Cerebellar cortex (tissue), 1 donor: ENCODE data around the gene LRRC55.
"Not testable (repeated sequence)": the region's sequence is repeated elsewhere in the genome, so short reads cannot be mapped to it uniquely, and the experiment has no call there.

ENCODE experiments used
- DNase-seq: peaks from one replicate; pipeline ENCODE4 v3.0.0-alpha.2; 2015; ENCODE audit warnings: low spot score

LRRC55 gene

GRCh38 chr11:57161351-57161750 lies 20.4 kb upstream of the LRRC55 start:
- no peak for DNase-seq

GRCh38 chr11:57162179-57162898 lies 19.4 kb upstream of the LRRC55 start:
- DNase-seq, result no peak

GRCh38 chr11:57163160-57163868 lies 18.4 kb upstream of the LRRC55 start:
- peak; percentile 11 for DNase-seq

- no peak for DNase-seq
Measured at GRCh38 chr11:57164317-57164716, 17.4 kb upstream of the LRRC55 start.

GRCh38 chr11:57167125-57167846 lies 14.5 kb upstream of the LRRC55 start:
- peak; percentile 3 for DNase-seq

GRCh38 chr11:57169732-57170313 lies 11.9 kb upstream of the LRRC55 start:
- not testable (repeated sequence) for DNase-seq

- no peak for DNase-seq
Measured at GRCh38 chr11:57172031-57172430, 9.7 kb upstream of the LRRC55 start.

GRCh38 chr11:57174656-57175055 lies 7.1 kb upstream of the LRRC55 start:
- no peak for DNase-seq

GRCh38 chr11:57175478-57175877 lies 6.3 kb upstream of the LRRC55 start:
- no peak for DNase-seq

- no peak for DNase-seq
Measured at GRCh38 chr11:57178334-57178733, 3.4 kb upstream of the LRRC55 start.

GRCh38 chr11:57179681-57180080 lies 2.1 kb upstream of the LRRC55 start:
- DNase-seq, result no peak

- DNase-seq, result no peak
Measured at GRCh38 chr11:57180081-57180561, 1.6 kb upstream of the LRRC55 start.

- DNase-seq, result no peak
Measured at GRCh38 chr11:57180964-57181363, 789 bp upstream of the LRRC55 start.

GRCh38 chr11:57182896-57183295 lies 1.1 kb downstream of the LRRC55 start:
- DNase-seq, result no peak

- no peak for DNase-seq
Measured at GRCh38 chr11:57190548-57190947, 8.8 kb downstream of the LRRC55 start.

GRCh38 chr11:57191311-57192219 lies 9.8 kb downstream of the LRRC55 start:
- no peak for DNase-seq

- no peak for DNase-seq
Measured at GRCh38 chr11:57192316-57192715, 10.6 kb downstream of the LRRC55 start.

GRCh38 chr11:57196596-57196995 lies 14.8 kb downstream of the LRRC55 start:
- DNase-seq, result no peak

- no peak for DNase-seq
Measured at GRCh38 chr11:57197762-57198161, 16.0 kb downstream of the LRRC55 start.

GRCh38 chr11:57199330-57199729 lies 17.6 kb downstream of the LRRC55 start:
- no peak for DNase-seq

GRCh38 chr11:57200917-57201316 lies 19.2 kb downstream of the LRRC55 start:
- no peak for DNase-seq
